NCI-H1930 (cell line): ENCODE data around the gene PARL.
"Not testable (repeated sequence)": the region's sequence is repeated elsewhere in the genome, so short reads cannot be mapped to it uniquely, and the experiment has no call there.

Experiments
- DNase-seq, 2 experiments: peaks; one replicate each; lab custom pipeline; 2025; lab: John Stamatoyannopoulos, UW

PARL gene

DNA sequence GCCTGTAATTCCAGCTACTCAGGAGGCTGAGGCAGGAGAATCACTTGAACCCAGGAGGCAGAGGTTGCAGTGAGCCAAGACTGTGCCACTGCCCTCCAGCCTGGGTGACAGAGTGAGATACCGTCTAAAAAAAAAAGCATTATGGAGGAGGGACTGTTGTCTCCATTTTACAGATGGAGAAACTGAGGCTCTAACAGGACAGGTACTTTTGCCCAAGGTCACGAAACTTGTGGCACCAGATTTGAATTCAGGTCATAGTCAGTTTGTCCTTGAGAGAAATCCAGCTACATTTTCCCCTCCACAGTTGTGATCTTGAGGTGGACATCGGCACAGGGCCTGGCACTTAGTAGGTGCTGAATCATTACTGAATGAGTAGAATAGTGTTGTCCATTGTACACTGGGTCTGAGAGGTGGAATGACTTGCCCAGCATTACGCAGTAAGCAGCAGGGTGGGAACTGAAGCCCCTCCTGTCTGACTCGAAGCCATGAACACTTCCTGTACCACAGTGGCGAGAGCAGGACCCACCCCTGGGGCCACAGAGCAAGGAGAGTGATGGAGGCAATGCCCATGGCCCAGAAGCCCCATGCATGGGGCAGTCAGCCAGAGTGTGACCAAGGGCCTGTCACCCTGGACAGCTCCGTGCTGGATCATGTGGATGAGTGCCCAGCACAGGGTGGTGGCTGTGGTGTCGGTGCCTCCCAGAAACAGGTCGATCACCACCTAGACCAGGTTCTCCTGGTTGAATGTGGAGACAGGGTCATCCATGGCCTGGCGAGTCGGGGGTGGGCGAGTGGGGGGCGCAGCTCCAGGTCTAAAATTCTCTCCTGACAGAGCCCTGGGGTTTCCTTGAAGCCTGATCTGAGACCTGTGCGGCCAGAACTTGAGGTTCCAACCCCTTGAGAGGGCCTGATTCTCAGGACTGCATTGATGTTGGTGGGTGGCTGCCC is 20.4 kb upstream of the PARL start:
- no peak for DNase-seq

DNA sequence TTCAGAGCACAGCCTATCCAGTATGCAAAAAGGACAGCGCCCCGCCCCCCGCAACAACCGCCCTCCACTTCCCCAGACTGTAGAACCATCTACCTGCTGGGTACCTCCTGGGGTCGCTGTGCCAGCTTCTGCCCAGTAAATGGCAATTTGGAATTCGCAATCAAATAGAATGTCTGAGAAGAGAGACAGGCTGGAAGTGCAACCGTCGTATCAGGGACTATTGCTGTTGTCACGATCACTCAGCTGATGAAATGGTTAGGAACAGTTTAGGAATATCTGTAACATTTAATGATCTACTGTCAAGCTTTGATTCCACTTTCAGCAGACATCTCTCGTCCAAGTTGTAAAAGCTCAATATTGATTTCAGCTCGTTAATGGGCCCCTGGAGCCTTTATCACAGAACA is 13.3 kb upstream of the PARL start:
- DNase-seq = no peak

DNA sequence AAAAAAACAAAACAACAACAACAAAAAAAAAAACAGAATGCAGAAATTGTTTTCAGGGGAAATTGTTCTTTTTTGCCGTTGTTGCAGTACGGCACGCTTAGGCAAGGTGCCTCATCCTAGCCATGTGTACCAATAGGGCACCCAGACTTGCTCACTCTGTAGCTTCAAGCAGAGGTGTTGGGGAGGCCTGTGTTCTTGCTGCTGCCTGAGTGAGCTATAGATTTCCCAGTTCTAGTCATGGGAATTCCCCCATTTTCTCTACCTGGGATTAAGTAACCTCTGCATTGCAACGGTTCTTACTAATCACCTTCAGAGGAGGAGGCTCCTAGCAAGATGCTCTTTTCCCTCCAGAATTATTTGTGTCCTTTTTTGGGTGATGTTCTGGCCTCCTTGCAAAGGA is 12.9 kb upstream of the PARL start:
- DNase-seq = no peak

DNA sequence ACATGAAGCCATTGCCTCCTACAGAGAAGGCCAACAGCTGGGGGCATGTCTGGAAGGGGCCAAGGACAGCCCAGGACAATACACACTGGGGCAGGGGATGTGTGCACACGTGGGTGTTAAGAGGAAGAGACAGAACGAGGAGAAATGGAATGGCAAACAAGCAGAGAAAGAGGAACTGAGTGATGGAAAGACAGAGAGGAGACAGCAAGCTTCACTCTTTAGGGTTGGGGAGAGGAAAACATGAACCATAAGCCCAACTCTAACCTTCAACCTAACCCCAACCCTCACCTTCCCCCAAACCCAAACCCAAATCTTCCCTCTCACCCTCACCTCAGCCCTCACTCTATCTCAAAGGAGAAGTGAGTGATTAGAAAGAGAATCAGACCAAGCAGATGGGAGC is 11.9 kb upstream of the PARL start:
- no peak for DNase-seq

- DNase-seq = no peak
Measured at GRCh38 chr3:183896184-183896583, 11.5 kb upstream of the PARL start.

DNA sequence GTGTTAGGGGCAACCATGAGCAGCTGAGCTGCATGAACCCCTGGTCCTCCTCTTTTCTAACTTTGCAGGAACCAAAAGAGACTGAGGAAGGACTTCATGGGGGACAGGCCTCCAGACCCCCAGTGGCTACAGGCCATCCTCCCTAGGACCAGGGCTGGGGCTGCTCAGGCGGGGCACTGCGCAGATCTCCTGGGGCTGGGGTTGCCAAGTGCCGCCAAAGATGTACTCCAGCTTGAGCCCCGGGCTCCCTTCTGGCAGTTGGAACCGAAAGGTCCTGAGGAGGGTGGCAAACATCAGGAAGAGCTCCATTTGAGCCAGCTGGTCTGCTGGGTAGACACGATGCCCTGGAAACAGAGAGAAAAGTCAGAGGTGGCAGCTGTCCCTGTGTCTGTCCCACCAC is 11.1 kb upstream of the PARL start:
- no peak for DNase-seq

DNA sequence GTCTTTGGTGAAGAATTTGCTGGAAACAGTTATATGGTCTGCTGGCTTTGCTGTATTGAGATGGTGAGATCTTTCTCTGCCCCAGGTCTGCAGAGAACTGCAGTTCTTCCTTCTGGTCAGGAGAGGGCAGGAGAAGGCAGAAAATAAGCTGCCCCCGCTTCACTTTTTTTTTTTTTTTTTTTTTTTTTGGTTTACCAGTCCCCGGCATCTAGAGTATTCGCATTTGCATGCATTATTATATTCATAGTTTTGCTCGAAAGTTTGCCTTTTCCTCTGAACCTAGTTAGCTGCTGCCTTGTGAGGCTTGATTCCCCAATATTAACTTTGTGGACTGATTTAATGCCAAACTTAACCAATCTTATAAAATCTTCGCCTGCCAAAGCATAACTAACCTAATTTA is 10.6 kb upstream of the PARL start:
- no peak for DNase-seq

GRCh38 chr3:183892610-183893214 is 8.0 kb upstream of the PARL start:
- DNase-seq = no peak

GRCh38 chr3:183885766-183886165 is 1.1 kb upstream of the PARL start:
- no peak for DNase-seq

DNA sequence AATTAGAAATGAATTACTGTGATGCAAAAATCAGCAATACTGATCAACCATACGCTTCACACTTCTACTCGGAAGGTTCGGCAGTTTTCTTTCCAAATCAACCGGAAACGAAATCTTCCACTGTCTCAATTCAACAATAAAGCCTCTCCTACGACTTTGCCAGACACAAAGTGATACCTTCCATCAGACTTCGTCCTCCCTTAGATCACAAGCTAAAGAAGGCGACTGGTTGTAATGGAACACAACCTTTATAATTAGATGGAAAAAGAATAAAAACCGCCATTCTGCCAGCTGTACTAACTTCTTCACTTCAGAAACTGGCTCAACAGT is 618 bp downstream of the PARL start:
- no peak for DNase-seq

- DNase-seq = no peak
Measured at GRCh38 chr3:183883291-183884096, 1.2 kb downstream of the PARL start.

DNA sequence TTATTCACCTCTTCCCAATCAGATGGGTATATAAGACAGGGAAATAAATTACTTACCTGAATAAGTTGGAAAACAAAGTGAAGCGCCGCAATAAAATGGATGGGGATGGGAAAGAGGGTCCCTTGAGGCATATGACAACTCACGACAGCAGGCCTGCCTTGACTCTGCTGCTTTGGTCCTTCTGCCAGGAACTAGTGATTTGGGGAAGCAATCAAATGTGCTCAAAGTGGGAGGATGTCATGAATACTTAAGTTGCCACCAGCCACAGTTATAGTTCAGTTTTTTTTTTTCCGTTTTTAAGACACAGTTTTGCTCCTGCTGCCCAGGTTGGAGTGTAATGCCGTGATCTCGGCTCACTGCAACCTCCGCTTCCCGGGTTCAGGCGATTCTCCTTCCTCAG is 4.6 kb downstream of the PARL start:
- DNase-seq = no peak

DNA sequence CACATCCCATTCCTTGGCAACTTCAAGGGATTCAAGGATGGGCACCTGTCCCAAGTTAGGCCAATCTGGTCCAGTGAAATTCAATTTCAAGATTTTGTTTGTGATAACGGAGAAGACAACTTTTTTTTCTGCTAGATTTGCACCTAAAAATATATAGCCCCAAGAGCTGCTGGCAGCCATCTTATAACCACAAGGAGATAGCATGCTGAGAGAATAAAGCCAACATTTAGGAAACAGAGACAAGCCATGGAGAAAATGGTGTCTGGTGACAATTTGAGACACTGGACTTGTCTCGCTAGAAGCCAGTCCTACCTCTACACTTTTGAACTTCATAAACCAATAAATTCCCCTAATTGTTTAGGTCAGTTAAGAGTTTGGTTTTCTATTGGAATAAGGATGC is 5.4 kb downstream of the PARL start:
- no peak for DNase-seq

GRCh38 chr3:183878071-183878470 is 6.6 kb downstream of the PARL start:
- DNase-seq = no peak

DNA sequence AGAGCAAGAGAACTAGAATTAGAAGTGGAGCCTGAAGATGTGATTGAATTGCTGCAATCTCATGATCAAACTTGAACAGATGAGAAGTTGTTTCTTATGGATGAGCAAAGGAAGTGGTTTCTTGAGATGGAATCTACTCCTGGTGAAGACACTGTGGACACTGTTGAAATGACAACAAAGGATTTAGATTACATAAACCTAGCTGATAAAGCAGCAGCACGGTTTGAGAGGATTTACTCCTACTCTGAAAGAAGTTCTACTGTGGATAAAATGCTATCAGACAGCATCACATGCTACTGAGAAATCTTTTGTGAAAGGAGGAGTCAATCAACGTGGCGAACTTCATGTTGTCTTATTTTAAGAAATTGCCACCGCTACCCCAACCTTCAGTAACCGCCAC is 7.5 kb downstream of the PARL start:
- DNase-seq = not testable (repeated sequence)

DNA sequence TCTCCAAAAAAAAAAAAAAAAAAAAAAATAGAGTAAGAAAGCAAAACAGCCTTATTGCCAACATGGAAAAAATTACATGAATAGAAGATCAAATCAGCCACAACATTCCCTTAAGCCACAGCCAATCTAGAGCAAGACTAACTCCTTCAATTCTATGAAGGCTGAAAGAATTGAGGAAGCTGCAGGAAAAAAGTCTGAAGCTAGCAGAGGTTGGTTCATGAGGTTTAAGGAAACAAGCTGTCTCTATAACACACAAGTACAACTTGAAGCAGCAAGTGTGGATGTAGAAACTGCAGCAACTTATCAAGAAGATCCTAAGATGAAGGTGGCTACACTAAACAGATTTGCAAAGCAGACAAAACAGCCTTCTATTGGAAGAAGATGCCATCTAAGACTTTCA is 9.3 kb downstream of the PARL start:
- no peak for DNase-seq

- no peak for DNase-seq
Measured at GRCh38 chr3:183873914-183874313, 10.8 kb downstream of the PARL start.

GRCh38 chr3:183871541-183871940 is 13.1 kb downstream of the PARL start:
- DNase-seq = no peak

DNA sequence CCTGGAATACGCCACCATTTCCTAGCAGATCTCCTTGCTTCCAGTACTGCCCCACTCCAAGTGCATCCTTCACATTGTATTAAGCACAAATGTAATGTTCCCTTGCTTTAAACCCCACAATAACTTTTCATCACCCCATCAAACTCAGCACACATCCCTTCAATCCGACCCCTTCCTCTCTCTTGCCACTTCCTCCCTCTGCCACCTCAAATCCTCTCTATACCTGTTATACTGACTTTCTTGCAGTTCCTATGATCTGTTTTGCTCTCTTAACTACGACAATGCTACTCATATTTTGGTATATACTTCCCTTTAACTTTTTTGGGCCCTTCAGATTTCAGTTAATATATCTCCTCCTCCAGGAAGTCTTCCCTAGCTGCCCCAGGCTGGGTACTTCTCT is 14.1 kb downstream of the PARL start:
- DNase-seq = no peak

- DNase-seq = no peak
Measured at GRCh38 chr3:183868796-183869195, 15.9 kb downstream of the PARL start.

DNA sequence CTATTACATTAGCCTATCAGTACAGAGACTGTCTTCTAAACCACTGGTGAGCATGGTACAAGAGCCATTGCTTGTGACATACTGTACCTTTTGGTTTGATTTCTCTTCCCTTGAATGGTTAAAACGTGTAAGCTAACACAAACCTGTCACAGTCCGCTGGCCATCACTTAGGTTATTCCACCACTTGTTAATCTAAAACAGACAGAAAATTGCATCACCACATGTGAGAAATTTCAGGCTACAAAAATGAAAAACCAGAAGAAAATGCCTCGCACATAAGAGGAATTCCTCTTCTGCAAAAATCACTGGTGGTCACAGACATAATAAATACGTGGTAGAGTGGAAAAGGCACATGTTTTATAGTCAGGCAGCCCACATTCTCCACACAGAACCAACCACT is 22.1 kb downstream of the PARL start:
- no peak for DNase-seq

GRCh38 chr3:183857863-183858262 is 26.8 kb downstream of the PARL start:
- no peak for DNase-seq
